IMR-90 (cell line): ENCODE results near the gene ZNF827. TPM values are rescaled to one million over a fixed set of nuclear protein-coding genes. Genes with fewer than 3 reads are reported as not detected.

Experiments
- ATAC-seq: fragments of 200-7000 bp; cut with Tn5 transposase; 2 replicates; pipeline ENCODE4 v1.9.1; 2020; ENCODE audit warnings: low read depth, mild to moderate bottlenecking, moderate library complexity
- BruUV-seq: library from RNA; stranded (reverse); fragments of 400-500 nt; replicated peaks from 2 replicates; lab custom pipeline; 2021; lab: Mats Ljungman, UMichigan
- CTCF ChIA-PET: fragments of 300-600 bp; formaldehyde crosslinking; extraction: SDS; loops from one replicate; lab custom pipeline; 2021; ENCODE audit warnings: antibody characterized with exemption; lab: Yijun Ruan, JAX
- POLR2A ChIA-PET: fragments of 300-600 bp; sonication (Branson Sonifier 250); formaldehyde crosslinking; loops from one replicate; lab custom pipeline; 2022; ENCODE audit warnings: antibody characterized with exemption; ENCODE audit not compliant: unreplicated experiment; lab: Charles Lee
- DNase-seq: peaks from one replicate; pipeline ENCODE4 v3.0.0; 2013
- H2AFZ ChIP-seq: replicated peaks from 2 replicates; pipeline ENCODE3; 2013; ENCODE audit warnings: low read length, mild to moderate bottlenecking; ENCODE audit not compliant: poor library complexity
- H2AK5ac ChIP-seq: 2 replicates; pipeline ENCODE4 v1.6.1; 2013; ENCODE audit warnings: low read depth, low read length, inconsistent platforms
- H2AK9ac ChIP-seq: replicated peaks from 2 replicates; pipeline ENCODE3; 2013; ENCODE audit warnings: mild to moderate bottlenecking, low read depth, low read length, moderate library complexity; ENCODE audit not compliant: poor library complexity
- H2BK120ac ChIP-seq: 2 replicates; pipeline ENCODE4 v1.6.1; 2013; ENCODE audit warnings: low read depth, low read length, inconsistent platforms
- H2BK15ac ChIP-seq: 3 replicates; pipeline ENCODE4 v1.6.1; 2013; ENCODE audit warnings: low read depth, low read length, inconsistent platforms
- H2BK20ac ChIP-seq: 2 replicates; pipeline ENCODE4 v1.6.1; 2013; ENCODE audit warnings: low read depth, mild to moderate bottlenecking, inconsistent platforms, low read length, moderate library complexity
- H2BK5ac ChIP-seq: 2 replicates; pipeline ENCODE4 v1.6.1; 2013; ENCODE audit warnings: mild to moderate bottlenecking, low read depth, low read length, inconsistent platforms; ENCODE audit not compliant: poor library complexity, severe bottlenecking
- H3K14ac ChIP-seq: replicated peaks from 2 replicates; pipeline ENCODE4 v1.6.1; 2013; ENCODE audit warnings: low read depth, low read length, inconsistent platforms
- H3K18ac ChIP-seq: 2 replicates; pipeline ENCODE4 v1.6.1; 2013; ENCODE audit warnings: low read depth, low read length, control low read depth
- H3K23ac ChIP-seq: 2 replicates; pipeline ENCODE4 v1.6.1; 2013; ENCODE audit warnings: low read depth, low read length, inconsistent platforms
- H3K27ac ChIP-seq: 2 replicates; pipeline ENCODE4 v1.5.1; 2013; ENCODE audit warnings: mild to moderate bottlenecking, control low read depth, low read length; ENCODE audit not compliant: insufficient read depth
- H3K27me3 ChIP-seq: 2 replicates; pipeline ENCODE4 v1.6.1; 2013; ENCODE audit warnings: low read length; ENCODE audit not compliant: control insufficient read depth, insufficient read depth
- H3K36me3 ChIP-seq: 2 replicates; pipeline ENCODE4 v1.6.1; 2013; ENCODE audit warnings: low read length, mixed read lengths; ENCODE audit not compliant: control insufficient read depth, insufficient read depth
- H3K4ac ChIP-seq: 2 replicates; pipeline ENCODE4 v1.6.1; 2013; ENCODE audit warnings: low read depth, low read length, inconsistent platforms
- H3K4me1 ChIP-seq: 2 replicates; pipeline ENCODE4 v1.6.1; 2013; ENCODE audit warnings: low read length, mixed read lengths; ENCODE audit not compliant: control insufficient read depth, insufficient read depth
- H3K4me2 ChIP-seq: 2 replicates; pipeline ENCODE4 v1.6.1; 2013; ENCODE audit warnings: low read depth, mild to moderate bottlenecking, control low read depth, low read length, moderate library complexity
- H3K4me3 ChIP-seq: 2 replicates; pipeline ENCODE4 v1.5.1; 2013; ENCODE audit warnings: low read depth, mild to moderate bottlenecking, control low read depth, low read length, moderate library complexity; ENCODE audit not compliant: insufficient read depth
- H3K56ac ChIP-seq: 2 replicates; pipeline ENCODE4 v1.6.1; 2013; ENCODE audit warnings: low read length, inconsistent platforms; ENCODE audit not compliant: insufficient read depth; ENCODE audit errors: extremely low read depth
- H3K79me1 ChIP-seq, 2 experiments: 2 replicates each; pipeline ENCODE4 v1.6.1; 2013; ENCODE audit warnings: low read length in 2 of 2, inconsistent platforms in 1 of 2, low read depth in 1 of 2
- H3K9ac ChIP-seq: 2 replicates; pipeline ENCODE4 v1.6.1; 2013; ENCODE audit warnings: low read depth, low read length, control low read depth
- H3K9me1 ChIP-seq: 2 replicates; pipeline ENCODE4 v1.6.1; 2013; ENCODE audit warnings: low read length, inconsistent platforms; ENCODE audit not compliant: insufficient read depth
- H3K9me3 ChIP-seq: 2 replicates; pipeline ENCODE4 v1.6.1; 2013; ENCODE audit warnings: low read length; ENCODE audit not compliant: control insufficient read depth, insufficient read depth
- H4K20me1 ChIP-seq: 2 replicates; pipeline ENCODE4 v1.6.1; 2013; ENCODE audit warnings: low read length, inconsistent platforms; ENCODE audit not compliant: insufficient read depth
- H4K5ac ChIP-seq: 2 replicates; pipeline ENCODE4 v1.6.1; 2013; ENCODE audit warnings: mild to moderate bottlenecking, low read depth, low read length, control low read depth
- H4K8ac ChIP-seq, 2 experiments: 2 replicates each; pipeline ENCODE4 v1.6.1; 2013; ENCODE audit warnings: low read depth in 2 of 2, low read length in 2 of 2, control low read depth in 1 of 2, inconsistent platforms in 1 of 2
- H4K91ac ChIP-seq: 2 replicates; pipeline ENCODE4 v1.6.1; 2013; ENCODE audit warnings: low read depth, low read length, inconsistent platforms; ENCODE audit not compliant: insufficient read depth
- BHLHE40 ChIP-seq: fragments of 150-350 bp; IDR thresholded peaks from 2 replicates; pipeline ENCODE4 v1.6.1; 2016; ENCODE audit warnings: mild to moderate bottlenecking, low read depth, low read length
- CHD1 ChIP-seq: IDR thresholded peaks from 2 replicates; pipeline ENCODE4 v1.6.1; 2012; ENCODE audit warnings: low read depth, low read length, improper control_type of control experiment
- CTCF ChIP-seq: conservative IDR thresholded peaks from 2 replicates; pipeline ENCODE4 v1.5.1; 2012; ENCODE audit warnings: mild to moderate bottlenecking, low read depth, low read length, improper control_type of control experiment
- ELK1 ChIP-seq: fragments of 150-350 bp; IDR thresholded peaks from 2 replicates; pipeline ENCODE4 v1.6.1; 2016; ENCODE audit warnings: low read depth, mild to moderate bottlenecking, low read length, moderate library complexity, borderline replicate concordance
- FOS ChIP-seq: fragments of 150-350 bp; IDR thresholded peaks from 2 replicates; pipeline ENCODE4 v1.6.1; 2016; ENCODE audit warnings: low read depth, low read length
- MAFK ChIP-seq: IDR thresholded peaks from 2 replicates; pipeline ENCODE4 v1.6.1; 2012; ENCODE audit warnings: low read depth, low read length, improper control_type of control experiment
- MAZ ChIP-seq: IDR thresholded peaks from 2 replicates; pipeline ENCODE4 v1.6.1; 2012; ENCODE audit warnings: low read depth, mild to moderate bottlenecking, low read length, improper control_type of control experiment, moderate library complexity, borderline replicate concordance
- MXI1 ChIP-seq: IDR thresholded peaks from 2 replicates; pipeline ENCODE4 v1.6.1; 2012; ENCODE audit warnings: low read depth, mild to moderate bottlenecking, low read length, moderate library complexity, borderline replicate concordance
- NFE2L2 ChIP-seq: fragments of 150-350 bp; IDR thresholded peaks from 2 replicates; pipeline ENCODE4 v1.6.1; 2016; ENCODE audit warnings: low read depth, mild to moderate bottlenecking, low read length
- POLR2A ChIP-seq: IDR thresholded peaks from 2 replicates; pipeline ENCODE4 v1.6.1; 2012; ENCODE audit warnings: mild to moderate bottlenecking, low read depth, low read length
- RAD21 ChIP-seq: IDR thresholded peaks from 2 replicates; pipeline ENCODE4 v1.6.1; 2012; ENCODE audit warnings: low read length, improper control_type of control experiment
- RCOR1 ChIP-seq: IDR thresholded peaks from 2 replicates; pipeline ENCODE4 v1.6.1; 2012; ENCODE audit warnings: mild to moderate bottlenecking, low read length, improper control_type of control experiment; ENCODE audit not compliant: insufficient replicate concordance
- RFX5 ChIP-seq: IDR thresholded peaks from 2 replicates; pipeline ENCODE4 v1.8.0; 2012; ENCODE audit warnings: low read depth, mild to moderate bottlenecking, low read length, moderate library complexity
- SMC3 ChIP-seq: fragments of 150-350 bp; IDR thresholded peaks from 2 replicates; pipeline ENCODE4 v1.6.1; 2016; ENCODE audit warnings: low read depth, mild to moderate bottlenecking, antibody characterized with exemption, low read length, moderate library complexity
- USF2 ChIP-seq: fragments of 150-350 bp; IDR thresholded peaks from 2 replicates; pipeline ENCODE4 v1.6.1; 2017; ENCODE audit warnings: mild to moderate bottlenecking, antibody characterized with exemption, low read length, low read depth
- WGBS, 2 experiments: methylation state at CpG; one replicate each; pipeline versions ENCODE4 v1.1.5 to v1.1.7; 2013; ENCODE audit warnings: missing lambda C conversion rate in 2 of 2; ENCODE audit not compliant: insufficient read length in 1 of 2; ENCODE audit errors: extremely low coverage in 2 of 2; 5-methylcytosine and 5-hydroxymethylcytosine counted together
- dilution Hi-C: fragments of 300-500 bp; cut with HindIII; formaldehyde crosslinking; loops from one replicate; pipeline ENCODE4 v1.14.3; 2018; ENCODE audit warnings: low sequenced_read_pairs; ENCODE audit not compliant: unreplicated experiment
- in situ Hi-C: fragments of 300-500 bp; cut with MboI; formaldehyde crosslinking; loops from 3 replicates; pipeline ENCODE4 v1.14.3; 2019; ENCODE audit warnings: low sequenced_read_pairs, inconsistent platforms, mixed read lengths
- intact Hi-C: fragments of 100-400 bp; cut with micrococcal nuclease; formaldehyde crosslinking; loops from 2 replicates; pipeline ENCODE4 v1.10.0; 2022
- polyA plus RNA-seq, 3 experiments: library from polyadenylated mRNA; depleted of rRNA; stranded (reverse); fragments of >200 nt; gene quantifications; 2 replicates each; pipeline ENCODE4 v1.2.3, GENCODE V29; 2012; ENCODE audit warnings: low replicate concordance in 1 of 3
- total RNA-seq: library from RNA; depleted of rRNA; stranded (reverse); fragments of >200 nt; gene quantifications from 2 replicates; pipeline ENCODE4 v1.2.3, GENCODE V29; 2012

Gene ZNF827
- total and polyA plus RNA-seq, 2 of the 4 experiments (the other 2 are of a cell fraction), result 6.6 to 31.7 TPM

GRCh38 chr4:145880355-145880960 lies 58.2 kb downstream of the ZNF827 start:
- no peaks in the 10 kb centered on the region for H3K27me3 ChIP-seq
- H2BK5ac ChIP-seq, result no peak overlapping the region
- peak overlapping the region; percentile 60; the same call in 1 of the 2 replicates for H2AK5ac ChIP-seq
- H3K4ac ChIP-seq, result no peak overlapping the region
- H2BK120ac ChIP-seq, result no peak overlapping the region; the same call in 1 of the 2 replicates
- peaks cover 10 to 27% of the 10 kb centered on the region in 2 experiments; a peak in 3 of 4 replicates for H3K79me1 ChIP-seq
- H4K8ac ChIP-seq, result no peak overlapping the region
- H3K23ac ChIP-seq, result no peak overlapping the region
- dilution Hi-C loops (no loop called here), intact Hi-C loops (loop anchor here (10.0 kb wide), 1 partner anchor 174 kb away; no protein-coding TSS in a partner anchor), in situ Hi-C loops (no loop called here)
- no peaks in the 10 kb centered on the region for H3K9me3 ChIP-seq
- no peak overlapping the region for H2AK9ac ChIP-seq
- no peak overlapping the region for H3K4me3 ChIP-seq
- CTCF ChIA-PET, result interaction anchor here (0.6 kb wide), 1 partner anchor 354 kb away, joined by 3 read pairs; no protein-coding TSS in a partner anchor
- DNase-seq, result no peak
- H3K9ac ChIP-seq, result no peak overlapping the region
- H2AFZ ChIP-seq, result no peak overlapping the region
- H2BK20ac ChIP-seq, result no peak overlapping the region
- H4K20me1 ChIP-seq, result 0 out of 2 replicates have a peak, but pooled peaks cover 3% of the 10 kb centered on the region
- H3K27ac ChIP-seq, result no peak overlapping the region
- POLR2A ChIA-PET, result no interaction called here
- no peak for ATAC-seq
- no peak overlapping the region for H3K4me2 ChIP-seq
- peaks cover 3% of the 10 kb centered on the region; the same call in 1 of the 2 replicates for H3K9me1 ChIP-seq
- no peak overlapping the region for H4K5ac ChIP-seq
- H4K91ac ChIP-seq, result no peak overlapping the region
- peaks cover 8% of the 10 kb centered on the region for H3K4me1 ChIP-seq
- H3K36me3 ChIP-seq, result peaks cover 8% of the 10 kb centered on the region
- H3K56ac ChIP-seq, result no peak overlapping the region
- no peak overlapping the region for H2BK15ac ChIP-seq
- no peak overlapping the region for H3K14ac ChIP-seq
- no peak overlapping the region for H3K18ac ChIP-seq
- BruUV-seq, result no TSS peak
- WGBS, 2 experiments, result 90% methylated on average over 4 of the region's 9 CpGs; no CpG with 5 or more reads in 1 of the 2 experiments
- TF ChIP-seq CTCF (no peak), NFE2L2 (no peak), CHD1 (no peak), SMC3 (no peak), RFX5 (no peak), BHLHE40 (no peak), MXI1 (no peak), RCOR1 (no peak), MAZ (no peak), RAD21 (no peak), USF2 (no peak), ELK1 (no peak), FOS (no peak), POLR2A (no peak), MAFK (no peak)
